DMS79 (cell line): Measurements from ENCODE around the gene FAM13C.
"Not testable (repeated sequence)": the region's sequence is repeated elsewhere in the genome, so short reads cannot be mapped to it uniquely, and the experiment has no call there.

Experiments used
- DNase-seq: peaks from one replicate; lab custom pipeline; 2025; lab: John Stamatoyannopoulos, UW

The FAM13C gene

GRCh38 chr10:59279476-59279875, 82.9 kb downstream of the FAM13C start:
- DNase-seq: no peak

DNA sequence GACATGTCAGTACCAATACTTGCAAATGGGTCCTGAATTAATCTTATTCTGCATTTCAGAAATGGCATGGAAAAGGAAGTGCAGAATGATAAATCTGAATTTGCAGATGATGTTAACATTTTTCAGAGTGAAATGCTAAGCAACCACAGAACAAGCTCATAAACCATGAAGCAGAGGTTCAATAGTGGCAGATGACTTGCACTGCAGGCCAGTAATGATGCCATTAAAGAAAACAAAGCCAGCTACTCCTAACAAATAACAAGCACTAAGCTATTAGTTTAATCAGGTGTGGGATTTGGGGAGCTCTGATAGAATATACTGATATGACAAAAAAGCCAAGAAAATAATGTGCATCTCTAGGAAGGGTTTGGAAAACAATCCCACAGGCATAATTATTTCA, 85.4 kb downstream of the FAM13C start:
- DNase-seq: no peak

- no peak for DNase-seq
Measured at GRCh38 chr10:59276133-59276532, 86.2 kb downstream of the FAM13C start.

GRCh38 chr10:59273445-59273844, 88.9 kb downstream of the FAM13C start:
- no peak for DNase-seq

GRCh38 chr10:59272061-59272460, 90.3 kb downstream of the FAM13C start:
- no peak for DNase-seq

GRCh38 chr10:59271160-59271559, 91.2 kb downstream of the FAM13C start:
- peak; percentile 72 for DNase-seq

DNA sequence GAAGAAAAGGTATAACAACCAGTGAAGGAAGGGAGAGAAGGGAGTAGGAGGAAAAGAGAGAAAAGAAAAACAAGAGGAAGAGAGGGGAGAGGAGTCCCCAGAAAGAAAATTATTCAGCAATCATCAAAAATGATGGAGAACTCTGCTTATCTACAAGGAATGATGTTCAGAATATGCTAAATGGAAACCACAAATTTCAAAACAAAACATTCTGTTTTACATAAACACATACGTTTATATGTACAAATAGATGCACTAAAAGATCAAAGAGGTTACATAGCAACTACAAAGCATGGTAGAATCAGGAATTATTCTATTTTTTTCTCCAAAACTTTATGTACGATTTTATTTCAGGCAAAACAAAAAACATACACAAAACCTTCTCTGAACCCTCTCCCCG, 91.9 kb downstream of the FAM13C start:
- no peak for DNase-seq

- no peak for DNase-seq
Measured at GRCh38 chr10:59269651-59270050, 92.7 kb downstream of the FAM13C start.

GRCh38 chr10:59268460-59268859, 93.9 kb downstream of the FAM13C start:
- no peak for DNase-seq

- no peak for DNase-seq
Measured at GRCh38 chr10:59266321-59266720, 96.0 kb downstream of the FAM13C start.

- no peak for DNase-seq
Measured at GRCh38 chr10:59265141-59265540, 97.2 kb downstream of the FAM13C start.

DNA sequence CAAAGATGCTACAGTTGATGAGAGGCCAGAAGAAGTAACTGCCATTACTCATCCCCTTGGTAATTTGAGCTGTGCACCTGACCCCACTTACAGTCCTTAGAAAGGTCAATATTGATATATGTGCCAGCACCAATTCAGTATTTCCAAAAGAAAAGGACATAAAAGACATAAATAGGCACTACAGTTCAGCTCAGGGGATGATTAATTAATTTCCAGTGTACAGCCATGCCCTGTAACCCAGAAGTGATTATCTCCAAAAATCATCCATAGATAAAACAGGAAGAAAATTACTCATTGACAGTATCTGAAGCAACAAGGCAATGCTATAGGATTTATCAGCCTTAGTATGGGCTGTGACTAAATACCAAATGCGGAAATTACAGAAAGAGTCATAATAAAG, 103.5 kb downstream of the FAM13C start:
- no peak for DNase-seq

DNA sequence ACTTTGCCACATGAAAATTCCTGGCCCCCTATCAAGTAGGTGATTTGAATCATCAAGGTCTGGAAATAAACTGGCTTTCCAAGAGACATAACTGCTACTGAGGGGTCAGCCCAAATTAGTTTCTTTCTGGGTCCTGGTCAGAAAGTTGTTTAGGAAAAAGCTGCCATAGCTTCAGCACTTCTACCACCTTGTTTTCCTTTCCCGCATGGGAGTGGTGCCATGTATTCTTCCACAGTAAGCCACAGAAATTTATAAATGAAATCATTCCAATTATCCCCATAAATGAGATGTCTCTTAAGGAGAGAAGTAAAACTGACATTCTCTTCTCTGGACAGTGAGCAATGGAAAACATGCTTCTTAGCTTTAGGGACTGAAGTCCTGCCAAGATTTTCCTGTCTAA, 105.1 kb downstream of the FAM13C start:
- no peak for DNase-seq

GRCh38 chr10:59255463-59255862, 106.9 kb downstream of the FAM13C start:
- no peak for DNase-seq

DNA sequence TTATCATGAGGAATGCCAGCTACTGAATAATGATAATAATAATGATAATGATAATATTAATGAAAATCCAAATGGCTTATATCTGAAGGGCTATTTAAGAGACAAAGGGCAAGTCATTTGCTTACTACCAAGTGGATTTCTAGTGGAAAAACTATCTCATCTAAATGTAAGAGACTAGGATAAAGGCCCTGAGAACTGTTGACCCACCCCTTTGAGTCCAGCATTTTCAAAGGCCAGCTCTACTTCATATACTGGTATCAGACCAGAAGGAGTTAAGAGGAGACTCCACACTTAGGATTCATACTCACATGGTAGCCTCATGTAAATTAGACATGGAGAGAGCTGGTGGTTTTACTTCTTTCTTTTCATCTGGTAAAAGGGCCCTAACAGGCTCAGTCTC, 109.9 kb downstream of the FAM13C start:
- no peak for DNase-seq

GRCh38 chr10:59245686-59246085, 116.7 kb downstream of the FAM13C start:
- DNase-seq: no peak

DNA sequence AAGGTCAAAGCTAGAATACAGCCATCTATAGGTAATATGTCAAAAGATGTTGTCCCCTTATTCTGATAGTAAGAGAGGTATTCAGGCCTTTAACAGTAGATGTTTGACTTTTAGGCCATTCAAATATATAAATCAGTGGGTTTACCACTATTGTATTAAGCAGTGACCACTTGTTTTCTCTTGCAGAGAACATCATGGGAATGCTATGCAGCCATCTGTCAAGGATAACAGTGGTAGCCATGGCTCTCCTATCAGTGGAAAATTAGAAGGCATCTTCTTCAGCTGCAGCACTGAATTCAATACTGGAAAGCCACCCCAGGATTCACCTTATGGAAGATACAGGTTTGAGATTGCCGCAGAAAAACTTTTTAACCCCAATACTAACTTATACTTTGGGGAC, 117.5 kb downstream of the FAM13C start:
- no peak for DNase-seq

- DNase-seq: no peak
Measured at GRCh38 chr10:59243611-59244195, 118.6 kb downstream of the FAM13C start.

DNA sequence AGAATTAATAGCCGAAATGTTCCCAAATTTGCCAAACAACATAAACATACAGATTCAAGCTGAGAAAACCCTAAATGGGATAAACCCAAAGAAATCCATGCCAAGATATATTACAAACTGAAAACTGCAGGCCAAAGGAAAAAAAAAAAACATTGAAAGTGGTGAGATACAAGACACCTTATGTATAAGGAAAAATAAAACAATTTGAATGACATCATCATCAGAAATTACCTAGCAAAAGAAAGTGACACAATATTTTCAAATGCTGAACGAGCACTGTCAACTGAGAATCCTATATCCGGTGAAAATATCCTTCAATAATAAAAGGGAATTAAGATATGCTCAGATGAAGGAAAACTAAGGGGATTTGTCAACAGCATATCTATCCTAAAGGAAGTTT, 119.4 kb downstream of the FAM13C start:
- no peak for DNase-seq

- no peak for DNase-seq
Measured at GRCh38 chr10:59242057-59242456, 120.3 kb downstream of the FAM13C start.

- no peak for DNase-seq
Measured at GRCh38 chr10:59240582-59241183, 121.7 kb downstream of the FAM13C start.

DNA sequence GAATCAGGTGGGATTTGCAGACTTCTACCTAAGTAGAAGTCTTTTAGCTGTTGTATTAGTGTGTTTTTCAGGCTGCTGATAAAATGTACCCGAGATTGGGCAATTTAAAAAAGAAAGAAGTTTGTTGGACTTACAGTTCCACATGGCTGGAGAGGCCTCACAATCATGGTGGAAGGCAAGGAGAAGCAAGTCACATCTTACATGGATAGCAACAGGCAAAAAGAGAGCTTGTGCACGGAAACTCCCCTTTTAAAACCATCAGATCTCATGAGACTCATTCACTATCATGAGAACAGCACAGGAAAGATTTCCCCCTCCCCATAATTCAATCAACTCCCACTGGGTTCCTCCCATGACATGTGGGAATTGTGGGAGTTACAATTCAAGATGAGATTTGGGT, 123.2 kb downstream of the FAM13C start:
- DNase-seq: not testable (repeated sequence)

DNA sequence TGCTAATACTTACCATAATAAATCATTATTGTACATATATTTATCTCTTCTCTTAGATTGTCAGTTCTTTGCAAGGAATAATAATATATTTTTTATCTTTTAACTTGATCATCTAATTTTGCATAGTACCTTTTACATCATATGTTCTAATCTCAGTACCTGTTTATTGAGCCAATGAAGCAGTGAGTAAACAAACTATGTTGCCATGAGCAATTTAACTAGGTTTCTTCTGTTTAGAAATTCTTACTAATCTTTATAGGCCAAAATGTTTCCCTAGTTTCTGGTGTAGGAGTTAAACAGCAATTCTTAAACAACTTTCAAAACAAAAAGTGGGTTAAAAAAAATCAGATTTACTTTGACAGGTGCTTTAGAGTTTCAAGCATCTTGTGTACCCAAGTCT, 124.6 kb downstream of the FAM13C start:
- DNase-seq: no peak

GRCh38 chr10:59236064-59236697, 126.2 kb downstream of the FAM13C start:
- DNase-seq: no peak
